Measurements from ENCODE around the gene VAPB.

GRCh38 chr20:58389324-58389967, 417 bp downstream of the VAPB start:
- TF ChIP-seq RORB (CRISPR knock-in tag; IDR thresholded peaks at IDR 0.05) = no peak
- TF ChIP-seq CTCF (IDR thresholded peaks at IDR 0.05) = no peak
- no peak for TF ChIP-seq GABPB1 (CRISPR knock-in tag; IDR thresholded peaks at IDR 0.05)
- no peak for TF ChIP-seq JUN (CRISPR knock-in tag; IDR thresholded peaks at IDR 0.05)
- no peak for TF ChIP-seq NFYB (CRISPR knock-in tag; conservative IDR thresholded peaks at IDR 0.05; ENCODE audit: low read depth)
- TF ChIP-seq E2F4 (CRISPR knock-in tag; IDR thresholded peaks at IDR 0.05; ENCODE audit: borderline replicate concordance, low read depth) = no peak

Measured in WTC11 (cell line).